Mesenchymal stem cell (in vitro differentiated cells and primary cell): ENCODE data around the gene NUP210.

Experiments used
- DNase-seq: peaks from one replicate; pipeline ENCODE4 v3.0.0-alpha.2; 2013
- H2AFZ ChIP-seq: one replicate; pipeline ENCODE4 v1.6.1; 2013; ENCODE audit warnings: low read depth, mild to moderate bottlenecking, control low read depth, inconsistent platforms, low read length, moderate library complexity
- H2AK5ac ChIP-seq: 2 replicates; pipeline ENCODE4 v1.6.1; 2013; ENCODE audit warnings: low read length, moderate library complexity, mild to moderate bottlenecking, inconsistent platforms; ENCODE audit not compliant: severe bottlenecking
- H2BK120ac ChIP-seq: one replicate; pipeline ENCODE4 v1.6.1; 2013; ENCODE audit warnings: low read depth, mild to moderate bottlenecking, inconsistent platforms, low read length, moderate library complexity
- H2BK12ac ChIP-seq, 2 experiments: one replicate each; pipeline ENCODE4 v1.6.1; 2013; ENCODE audit warnings: inconsistent platforms in 2 of 2, low read length in 2 of 2, mild to moderate bottlenecking in 2 of 2, moderate library complexity in 2 of 2, control low read depth in 1 of 2
- H2BK15ac ChIP-seq: one replicate; pipeline ENCODE4 v1.6.1; 2013; ENCODE audit warnings: mild to moderate bottlenecking, low read depth, inconsistent platforms; ENCODE audit not compliant: poor library complexity, severe bottlenecking
- H2BK5ac ChIP-seq: 2 replicates; pipeline ENCODE4 v1.6.1; 2013; ENCODE audit warnings: low read depth, mild to moderate bottlenecking, low read length, control low read depth, inconsistent platforms; ENCODE audit not compliant: poor library complexity, severe bottlenecking
- H3K14ac ChIP-seq, 2 experiments: one replicate each; pipeline ENCODE4 v1.6.1; 2013; ENCODE audit warnings: inconsistent platforms in 2 of 2, low read length in 2 of 2, control low read depth in 1 of 2, mild to moderate bottlenecking in 1 of 2, moderate library complexity in 1 of 2
- H3K18ac ChIP-seq, 2 experiments: one replicate each; pipeline ENCODE4 v1.6.1; 2013; ENCODE audit warnings: inconsistent platforms in 2 of 2, low read length in 2 of 2, control low read depth in 1 of 2, low read depth in 1 of 2, mild to moderate bottlenecking in 1 of 2
- H3K23ac ChIP-seq, 2 experiments: one replicate each; pipeline ENCODE4 v1.6.1; 2013; ENCODE audit warnings: inconsistent platforms in 2 of 2, low read length in 2 of 2, mild to moderate bottlenecking in 2 of 2, moderate library complexity in 2 of 2, control low read depth in 1 of 2
- H3K27ac ChIP-seq: 2 replicates; pipeline ENCODE4 v1.5.1; 2013; ENCODE audit warnings: mild to moderate bottlenecking, moderate library complexity, low read length, control low read depth, inconsistent platforms; ENCODE audit not compliant: poor library complexity, severe bottlenecking
- H3K27me3 ChIP-seq, 2 experiments: 2 replicates each; pipeline versions ENCODE4 v1.6.1 to v1.7.0; 2013; ENCODE audit warnings: low read length in 2 of 2, mild to moderate bottlenecking in 2 of 2, moderate library complexity in 2 of 2, control low read depth in 1 of 2, inconsistent platforms in 1 of 2; ENCODE audit not compliant: control insufficient read depth in 1 of 2, insufficient read depth in 1 of 2
- H3K36me3 ChIP-seq, 2 experiments: 2 replicates each; pipeline versions ENCODE4 v1.6.1 to v1.7.0; 2013; ENCODE audit warnings: low read length in 2 of 2, control low read depth in 1 of 2, inconsistent platforms in 1 of 2, low read depth in 1 of 2, mild to moderate bottlenecking in 1 of 2; ENCODE audit not compliant: insufficient read depth in 2 of 2, control insufficient read depth in 1 of 2
- H3K4ac ChIP-seq, 2 experiments: one replicate each; pipeline ENCODE4 v1.6.1; 2013; ENCODE audit warnings: inconsistent platforms in 2 of 2, low read length in 2 of 2, mild to moderate bottlenecking in 2 of 2, moderate library complexity in 2 of 2, control low read depth in 1 of 2, low read depth in 1 of 2
- H3K4me1 ChIP-seq: 2 replicates; pipeline ENCODE4 v1.6.1; 2013; ENCODE audit warnings: low read depth, low read length, control low read depth; ENCODE audit not compliant: control insufficient read depth, insufficient read depth
- H3K4me2 ChIP-seq: 2 replicates; pipeline ENCODE4 v1.6.1; 2013; ENCODE audit warnings: low read length, mild to moderate bottlenecking, inconsistent platforms; ENCODE audit not compliant: poor library complexity, severe bottlenecking
- H3K4me3 ChIP-seq, 2 experiments: 2 replicates each; pipeline versions ENCODE4 v1.5.1 to v1.7.0; 2013; ENCODE audit warnings: low read length in 2 of 2, mild to moderate bottlenecking in 2 of 2, control low read depth in 1 of 2, low read depth in 1 of 2; ENCODE audit not compliant: insufficient read depth in 1 of 2
- H3K79me1 ChIP-seq: replicated peaks from 2 replicates; pipeline ENCODE4 v1.6.1; 2013; ENCODE audit warnings: mild to moderate bottlenecking, control low read depth, low read length, inconsistent platforms; ENCODE audit not compliant: poor library complexity, severe bottlenecking
- H3K9ac ChIP-seq: 2 replicates; pipeline ENCODE4 v1.7.0; 2013; ENCODE audit warnings: mild to moderate bottlenecking, low read length, moderate library complexity
- H3K9me3 ChIP-seq: 2 replicates; pipeline ENCODE4 v1.7.0; 2013; ENCODE audit warnings: mild to moderate bottlenecking, low read length; ENCODE audit not compliant: control insufficient read depth
- H4K8ac ChIP-seq: one replicate; pipeline ENCODE4 v1.6.1; 2013; ENCODE audit warnings: inconsistent platforms, mild to moderate bottlenecking, low read length, moderate library complexity
- H4K91ac ChIP-seq: one replicate; pipeline ENCODE4 v1.6.1; 2013; ENCODE audit warnings: mild to moderate bottlenecking, low read length, inconsistent platforms
- WGBS: methylation state at CpG from one replicate; pipeline ENCODE4 v1.1.7; 2013; ENCODE audit warnings: mixed read lengths; 5-methylcytosine and 5-hydroxymethylcytosine counted together

Gene NUP210

DNA sequence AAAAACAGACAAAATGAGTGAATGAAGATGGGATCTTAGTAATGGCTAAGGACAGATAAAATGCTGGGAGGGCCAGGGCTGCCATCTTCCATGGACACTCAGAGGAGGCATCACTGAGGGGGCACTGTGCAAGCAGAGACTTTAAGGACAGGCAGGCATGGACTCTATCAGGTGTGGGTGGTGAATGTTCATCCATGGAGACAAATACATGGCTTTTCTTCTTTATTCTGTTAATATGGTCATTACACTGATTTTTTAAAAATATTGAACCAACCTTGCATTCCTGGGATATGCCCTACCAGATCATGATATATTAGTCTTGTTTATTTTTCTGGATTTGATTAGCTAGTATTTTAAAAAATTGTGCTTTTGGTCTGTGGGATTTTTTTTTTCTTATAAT, 12.2 kb downstream of the NUP210 start:
- H3K9ac ChIP-seq = no peak overlapping the region
- no peaks in the 10 kb centered on the region for H3K4me1 ChIP-seq
- H4K91ac ChIP-seq = no peak overlapping the region
- H3K4me2 ChIP-seq = no peak overlapping the region
- H2AFZ ChIP-seq = no peak overlapping the region
- H3K23ac ChIP-seq = no peak overlapping the region
- no peak overlapping the region for H2BK120ac ChIP-seq
- no peak overlapping the region for H2BK5ac ChIP-seq
- no peak overlapping the region for H3K18ac ChIP-seq
- H3K4ac ChIP-seq = no peak overlapping the region
- H2AK5ac ChIP-seq = no peak overlapping the region
- no peak for DNase-seq
- H3K36me3 ChIP-seq = no peaks in the 10 kb centered on the region
- H3K27me3 ChIP-seq = peaks cover 0 to 4% of the 10 kb centered on the region in 2 experiments
- no peak overlapping the region for H3K14ac ChIP-seq
- H3K27ac ChIP-seq = no peak overlapping the region
- no peak overlapping the region for H3K4me3 ChIP-seq
- H3K9me3 ChIP-seq = peaks cover 23% of the 10 kb centered on the region
- H2BK15ac ChIP-seq = no peak overlapping the region
- H2BK12ac ChIP-seq = no peak overlapping the region
- H3K79me1 ChIP-seq = no peaks in the 10 kb centered on the region
- no peak overlapping the region for H4K8ac ChIP-seq

DNA sequence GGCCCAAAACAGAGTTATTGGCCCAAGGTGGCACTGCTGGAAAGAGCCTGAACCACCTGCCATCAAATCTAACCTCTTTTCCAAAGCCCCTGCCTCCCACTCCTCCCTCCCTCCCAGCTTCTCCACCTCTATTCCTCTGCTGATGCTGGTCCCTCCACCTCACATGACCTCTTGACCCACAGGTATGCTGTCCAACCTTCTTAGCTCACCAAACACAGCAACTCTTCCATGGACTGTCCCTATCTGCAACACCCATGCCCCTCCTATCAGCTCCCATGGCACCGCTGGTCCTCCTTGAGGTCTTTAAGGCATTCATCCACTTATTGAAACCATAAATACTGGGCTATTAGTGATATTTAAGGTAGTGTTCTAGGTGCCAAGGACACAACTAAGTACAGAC, 12.6 kb downstream of the NUP210 start:
- Histone ChIP-seq H3K27me3 (peaks cover 0 to 4% of the 10 kb centered on the region in 2 experiments), H2AFZ (no peak overlapping the region), H3K23ac (no peak overlapping the region), H2BK12ac (no peak overlapping the region), H3K4me2 (no peak overlapping the region), H3K4me3 (no peak overlapping the region), H3K4me1 (no peaks in the 10 kb centered on the region), H2BK5ac (no peak overlapping the region), H3K9ac (no peak overlapping the region), H3K18ac (no peak overlapping the region), H3K79me1 (no peaks in the 10 kb centered on the region), H4K91ac (no peak overlapping the region), H3K14ac (no peak overlapping the region), H2BK15ac (no peak overlapping the region), H2BK120ac (no peak overlapping the region), H3K36me3 (no peaks in the 10 kb centered on the region), H3K9me3 (peaks cover 23% of the 10 kb centered on the region), H3K27ac (no peak overlapping the region), H2AK5ac (no peak overlapping the region), H3K4ac (no peak overlapping the region), H4K8ac (no peak overlapping the region)
- DNase-seq = no peak
- WGBS = no CpG with 5 or more reads among the region's 1 CpG

DNA sequence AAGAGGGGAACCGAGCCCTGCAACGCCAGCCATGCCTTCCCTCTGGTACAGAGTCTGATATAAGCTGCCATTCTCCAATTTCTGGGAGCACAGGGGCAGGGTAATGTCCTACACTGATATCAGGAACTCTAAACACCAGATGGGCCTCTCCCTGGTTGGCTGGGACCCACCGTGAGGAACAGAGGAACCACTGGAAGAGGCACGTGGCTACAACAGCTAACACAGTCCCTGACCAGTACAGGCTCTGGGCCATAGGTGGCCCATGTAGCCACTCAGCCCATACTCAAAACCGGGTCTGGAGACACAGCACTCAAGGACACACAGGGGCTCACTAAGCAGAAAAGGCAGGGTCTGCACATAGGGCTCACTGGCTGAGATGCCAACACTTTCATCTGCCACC, 13.9 kb downstream of the NUP210 start:
- H4K91ac ChIP-seq = no peak overlapping the region
- DNase-seq = no peak
- no peaks in the 10 kb centered on the region for H3K4me1 ChIP-seq
- H3K79me1 ChIP-seq = no peaks in the 10 kb centered on the region
- no peaks in the 10 kb centered on the region for H3K36me3 ChIP-seq
- no peak overlapping the region for H3K4me2 ChIP-seq
- H3K23ac ChIP-seq = no peak overlapping the region
- no peak overlapping the region for H4K8ac ChIP-seq
- no peak overlapping the region for H3K4ac ChIP-seq
- peaks cover 23% of the 10 kb centered on the region for H3K9me3 ChIP-seq
- no peak overlapping the region for H2BK12ac ChIP-seq
- no peak overlapping the region for H2BK5ac ChIP-seq
- no peak overlapping the region for H2AK5ac ChIP-seq
- peak overlapping the region in 1 of 2 experiments; percentile 8 for H3K4me3 ChIP-seq
- no peak overlapping the region for H2BK15ac ChIP-seq
- H3K27me3 ChIP-seq = peaks cover 0 to 4% of the 10 kb centered on the region in 2 experiments
- no peak overlapping the region for H3K18ac ChIP-seq
- H3K14ac ChIP-seq = peak overlapping the region in 1 of 2 experiments; percentile 7
- H3K9ac ChIP-seq = no peak overlapping the region
- H2BK120ac ChIP-seq = no peak overlapping the region
- no peak overlapping the region for H3K27ac ChIP-seq
- WGBS = 61% methylated on average over 5 of the region's 5 CpGs
- no peak overlapping the region for H2AFZ ChIP-seq

DNA sequence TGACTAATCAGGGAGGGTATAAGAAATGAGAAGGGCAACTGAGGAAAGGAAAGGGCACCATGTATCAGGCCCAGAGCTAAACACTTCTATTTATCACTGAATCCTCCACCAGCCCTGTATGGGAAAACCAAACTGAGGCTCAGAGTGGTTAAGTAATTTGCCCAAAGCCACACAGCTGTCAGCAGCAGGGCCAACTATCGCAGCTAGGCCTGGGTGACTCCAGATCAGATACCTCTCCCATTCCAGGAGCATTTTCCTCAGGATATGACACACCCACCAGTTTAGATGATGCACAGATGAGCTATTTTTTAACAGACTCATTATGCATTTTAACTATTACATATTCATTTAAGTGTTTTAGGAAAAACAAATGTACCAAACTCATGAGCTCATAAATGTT, 14.5 kb downstream of the NUP210 start:
- H4K91ac ChIP-seq = no peak overlapping the region
- no peak overlapping the region for H3K18ac ChIP-seq
- no peak overlapping the region for H2BK15ac ChIP-seq
- no peaks in the 10 kb centered on the region for H3K79me1 ChIP-seq
- H3K27ac ChIP-seq = no peak overlapping the region
- no peak overlapping the region for H3K4me3 ChIP-seq
- H4K8ac ChIP-seq = no peak overlapping the region
- H3K4me2 ChIP-seq = no peak overlapping the region
- DNase-seq = no peak
- no peak overlapping the region for H3K14ac ChIP-seq
- H2BK120ac ChIP-seq = no peak overlapping the region
- H2BK5ac ChIP-seq = no peak overlapping the region
- no peak overlapping the region for H2BK12ac ChIP-seq
- H2AFZ ChIP-seq = no peak overlapping the region
- no peak overlapping the region for H3K23ac ChIP-seq
- peaks cover 23% of the 10 kb centered on the region for H3K9me3 ChIP-seq
- no peak overlapping the region for H3K9ac ChIP-seq
- no peak overlapping the region for H3K4ac ChIP-seq
- no peak overlapping the region for H2AK5ac ChIP-seq
- no peaks in the 10 kb centered on the region for H3K4me1 ChIP-seq
- WGBS = 94% methylated on average over 1 of the region's 1 CpG
- no peaks in the 10 kb centered on the region for H3K36me3 ChIP-seq
- H3K27me3 ChIP-seq = peaks cover 0 to 4% of the 10 kb centered on the region in 2 experiments
